ENCODE results near the gene ZPBP2.

- TF ChIP-seq, protein P1, sequence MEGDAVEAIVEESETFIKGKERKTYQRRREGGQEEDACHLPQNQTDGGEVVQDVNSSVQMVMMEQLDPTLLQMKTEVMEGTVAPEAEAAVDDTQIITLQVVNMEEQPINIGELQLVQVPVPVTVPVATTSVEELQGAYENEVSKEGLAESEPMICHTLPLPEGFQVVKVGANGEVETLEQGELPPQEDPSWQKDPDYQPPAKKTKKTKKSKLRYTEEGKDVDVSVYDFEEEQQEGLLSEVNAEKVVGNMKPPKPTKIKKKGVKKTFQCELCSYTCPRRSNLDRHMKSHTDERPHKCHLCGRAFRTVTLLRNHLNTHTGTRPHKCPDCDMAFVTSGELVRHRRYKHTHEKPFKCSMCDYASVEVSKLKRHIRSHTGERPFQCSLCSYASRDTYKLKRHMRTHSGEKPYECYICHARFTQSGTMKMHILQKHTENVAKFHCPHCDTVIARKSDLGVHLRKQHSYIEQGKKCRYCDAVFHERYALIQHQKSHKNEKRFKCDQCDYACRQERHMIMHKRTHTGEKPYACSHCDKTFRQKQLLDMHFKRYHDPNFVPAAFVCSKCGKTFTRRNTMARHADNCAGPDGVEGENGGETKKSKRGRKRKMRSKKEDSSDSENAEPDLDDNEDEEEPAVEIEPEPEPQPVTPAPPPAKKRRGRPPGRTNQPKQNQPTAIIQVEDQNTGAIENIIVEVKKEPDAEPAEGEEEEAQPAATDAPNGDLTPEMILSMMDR (IDR thresholded peaks at IDR 0.05) = no peak
- no peak for TF ChIP-seq POLR2A (IDR thresholded peaks at IDR 0.05)
These were observed 54.0 kb downstream of the ZPBP2 start for GRCh38 chr17:39922006-39922405.

Data from suprapubic skin (tissue), 3 donors.